NCI-H2227 (cell line): Measurements from ENCODE around the gene CCNH.

Experiments used
- DNase-seq: peaks from one replicate; lab custom pipeline; 2025; ENCODE audit not compliant: unreplicated experiment; lab: John Stamatoyannopoulos, UW

The CCNH gene

GRCh38 chr5:87412630-87413342 is at the start of gene CCNH:
Gene CCNH (minus strand): TSS chr5:87412930. CDS start chr5:87412794, 136 bp downstream.
- DNase-seq, result peak; percentile 98

GRCh38 chr5:87457706-87458105 is 45.0 kb upstream of the CCNH start:
- DNase-seq, result no peak

- DNase-seq, result no peak
Observed at GRCh38 chr5:87453801-87454200, 41.1 kb upstream of the CCNH start.

- no peak for DNase-seq
Observed at GRCh38 chr5:87452837-87453236, 40.1 kb upstream of the CCNH start.

GRCh38 chr5:87442419-87442818 is 29.7 kb upstream of the CCNH start:
- no peak for DNase-seq

GRCh38 chr5:87438231-87438630 is 25.5 kb upstream of the CCNH start:
- no peak for DNase-seq

GRCh38 chr5:87437724-87438123 is 25.0 kb upstream of the CCNH start:
- DNase-seq, result no peak

GRCh38 chr5:87435144-87435694 is 22.5 kb upstream of the CCNH start:
- no peak for DNase-seq

GRCh38 chr5:87434461-87434860 is 21.7 kb upstream of the CCNH start:
- DNase-seq, result no peak

GRCh38 chr5:87433945-87434344 is 21.2 kb upstream of the CCNH start:
- no peak for DNase-seq

- no peak for DNase-seq
Observed at GRCh38 chr5:87432460-87432859, 19.7 kb upstream of the CCNH start.

GRCh38 chr5:87430863-87431457 is 18.2 kb upstream of the CCNH start:
- DNase-seq, result no peak

- no peak for DNase-seq
Observed at GRCh38 chr5:87423755-87424154, 11.0 kb upstream of the CCNH start.

- DNase-seq, result no peak
Observed at GRCh38 chr5:87421307-87421706, 8.6 kb upstream of the CCNH start.

- no peak for DNase-seq
Observed at GRCh38 chr5:87418506-87418905, 5.8 kb upstream of the CCNH start.

GRCh38 chr5:87413343-87413645 is 564 bp upstream of the CCNH start:
- peak; percentile 14 for DNase-seq

- peak; percentile 49 for DNase-seq
Observed at GRCh38 chr5:87411973-87412629, 629 bp downstream of the CCNH start.

- no peak for DNase-seq
Observed at GRCh38 chr5:87411586-87411972, 1.2 kb downstream of the CCNH start.

GRCh38 chr5:87410931-87411330 is 1.8 kb downstream of the CCNH start:
- DNase-seq, result no peak

- no peak for DNase-seq
Observed at GRCh38 chr5:87408204-87408603, 4.5 kb downstream of the CCNH start.

GRCh38 chr5:87405472-87406155 is 7.1 kb downstream of the CCNH start:
- DNase-seq, result no peak

- no peak for DNase-seq
Observed at GRCh38 chr5:87404359-87404758, 8.4 kb downstream of the CCNH start.
